Cerebellar cortex (tissue), 1 donor: ENCODE data around the gene RAMACL.

Experiments used
- DNase-seq: peaks from one replicate; pipeline ENCODE4 v3.0.0-alpha.2; 2015; ENCODE audit warnings: low spot score

Gene RAMACL

DNA sequence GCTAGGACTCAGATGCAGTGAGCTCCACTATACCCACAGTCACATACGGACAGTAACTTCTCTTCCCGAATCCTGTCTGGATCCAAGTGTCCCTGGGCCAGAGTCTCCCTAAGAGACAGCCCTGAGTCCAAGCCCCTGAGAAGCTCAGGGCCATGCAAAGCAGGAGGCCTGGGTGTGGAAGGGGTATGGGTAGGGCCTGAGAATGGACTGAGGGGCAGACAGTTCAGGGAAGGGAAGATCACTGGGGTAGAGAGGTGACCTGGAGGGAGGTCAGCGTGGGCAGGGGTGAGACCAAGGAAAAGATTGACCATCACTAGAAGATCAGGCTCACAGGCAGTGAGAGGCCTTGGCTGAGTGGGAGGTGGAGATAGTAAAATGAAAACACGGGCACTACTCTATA is 31.8 kb upstream of the RAMACL start:
- no peak for DNase-seq

DNA sequence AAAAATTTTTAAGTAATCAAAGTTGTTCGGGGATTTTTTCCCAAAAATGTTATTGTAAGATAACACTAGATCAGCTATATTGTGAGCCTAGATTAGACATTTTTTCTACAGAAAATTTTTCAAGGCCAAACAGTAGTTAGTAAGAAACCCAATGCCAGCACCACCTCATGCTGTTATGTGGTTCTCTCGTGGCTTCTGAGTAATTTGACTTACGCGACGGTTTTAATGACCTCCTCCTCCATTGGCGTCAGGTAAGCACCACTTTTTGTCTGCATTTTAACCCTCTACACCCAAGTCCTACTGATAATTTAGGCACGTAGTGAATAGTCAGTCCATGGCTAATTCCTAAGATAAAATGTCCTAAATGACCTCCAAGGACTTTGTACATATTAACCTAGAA is 30.9 kb upstream of the RAMACL start:
- no peak for DNase-seq

DNA sequence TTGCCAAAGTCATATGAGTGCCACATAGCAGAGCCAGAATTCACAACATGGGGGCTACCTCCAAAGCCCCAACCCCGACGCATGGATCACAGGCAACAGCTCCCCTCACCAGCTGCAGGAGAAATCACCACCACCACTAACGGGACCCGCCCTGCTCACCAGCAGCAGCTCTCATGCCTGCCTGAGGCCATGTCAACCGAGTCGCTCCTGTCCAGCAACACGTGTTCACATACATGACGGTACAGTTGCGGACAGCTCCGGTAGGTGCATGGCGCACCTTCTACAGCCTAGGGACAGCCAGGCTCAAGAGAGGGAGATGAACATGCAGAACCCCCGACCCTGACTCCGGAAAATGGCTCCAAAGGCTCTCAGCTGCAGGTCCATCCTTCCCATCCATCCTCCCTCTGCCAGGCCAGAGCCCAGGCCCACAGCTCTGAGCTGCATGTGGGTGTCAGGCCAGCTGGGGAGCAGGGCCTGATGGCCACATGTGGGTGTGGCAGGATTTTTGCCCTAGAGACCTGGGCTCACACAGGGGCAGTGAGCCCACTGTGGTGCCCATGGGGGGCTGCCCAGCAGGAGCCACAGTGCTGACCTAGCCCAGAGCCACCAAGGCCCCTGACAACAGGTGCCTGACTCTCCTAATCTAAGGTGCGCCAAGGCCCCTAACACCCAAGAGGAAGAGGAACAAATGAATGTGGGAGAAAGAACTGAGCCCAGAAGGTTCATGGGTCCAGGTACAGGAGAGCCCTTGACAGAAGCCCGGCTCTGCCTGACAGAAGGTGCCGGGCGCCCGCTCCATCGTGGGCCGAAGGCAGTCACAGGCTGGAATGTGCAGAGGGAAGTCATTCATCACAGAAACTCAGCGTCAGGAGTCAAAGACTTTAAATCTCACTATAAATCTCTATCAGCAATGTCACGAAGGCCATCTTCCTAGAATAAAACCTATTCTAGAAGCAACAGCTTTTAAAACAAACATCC is 30.1 kb upstream of the RAMACL start:
- DNase-seq, result no peak

DNA sequence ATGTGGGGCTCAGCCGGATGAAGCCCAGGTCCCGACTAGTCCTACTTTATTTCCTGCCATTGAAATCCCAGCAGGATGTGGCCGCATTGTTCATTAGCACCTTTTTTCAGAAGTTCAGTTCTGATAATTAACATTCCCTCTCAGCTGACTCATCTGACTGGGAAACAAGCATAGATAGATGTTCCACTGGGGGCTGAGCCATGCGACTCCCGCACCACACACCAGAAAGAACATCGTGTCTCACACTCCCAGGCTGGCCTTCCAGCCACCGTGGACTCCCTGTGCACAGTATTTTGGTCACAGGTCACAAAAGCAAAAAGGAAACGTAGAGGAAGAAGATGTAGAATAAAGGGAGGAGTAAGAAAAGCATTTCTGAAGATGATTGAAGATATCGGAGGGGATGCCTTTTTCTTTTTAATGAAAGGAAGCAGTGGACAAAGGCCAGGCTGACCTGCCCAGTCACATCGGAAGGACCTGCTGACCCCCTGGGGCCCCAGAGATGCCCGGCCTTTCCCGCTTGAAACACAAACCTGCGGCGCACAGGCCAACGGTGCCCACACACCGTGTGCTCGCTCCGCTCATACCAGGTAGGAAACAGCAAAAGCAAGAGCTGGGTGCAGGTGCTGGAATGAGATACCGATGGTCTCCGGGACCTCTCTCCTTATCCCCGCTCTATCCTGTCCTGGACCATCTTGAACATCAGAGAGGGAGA is 28.7 kb upstream of the RAMACL start:
- no peak for DNase-seq

GRCh38 chr6:166614589-166614988 is 28.1 kb upstream of the RAMACL start:
- no peak for DNase-seq

DNA sequence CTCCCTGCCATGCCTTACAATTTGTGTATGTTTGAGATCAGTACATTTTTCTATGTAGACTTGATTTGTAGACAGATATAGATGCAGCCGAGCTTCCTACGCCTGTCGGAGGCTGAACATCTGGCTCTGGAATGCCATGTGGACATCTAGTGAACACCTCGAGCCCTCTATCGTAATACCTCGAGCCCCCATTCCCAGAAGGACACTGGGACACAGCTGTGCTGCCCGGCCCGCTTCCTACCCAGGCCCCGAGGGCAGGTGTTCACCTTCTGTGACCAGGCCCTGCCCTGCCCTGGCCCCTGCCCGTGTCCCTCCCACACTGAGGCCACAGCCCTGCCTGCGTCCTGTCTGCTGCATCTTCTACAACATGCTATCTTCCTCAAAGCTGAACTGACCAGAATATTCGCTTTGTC is 27.7 kb upstream of the RAMACL start:
- no peak for DNase-seq

GRCh38 chr6:166613027-166613426 is 26.5 kb upstream of the RAMACL start:
- DNase-seq, result no peak

GRCh38 chr6:166612471-166612881 is 26.0 kb upstream of the RAMACL start:
- DNase-seq, result no peak

DNA sequence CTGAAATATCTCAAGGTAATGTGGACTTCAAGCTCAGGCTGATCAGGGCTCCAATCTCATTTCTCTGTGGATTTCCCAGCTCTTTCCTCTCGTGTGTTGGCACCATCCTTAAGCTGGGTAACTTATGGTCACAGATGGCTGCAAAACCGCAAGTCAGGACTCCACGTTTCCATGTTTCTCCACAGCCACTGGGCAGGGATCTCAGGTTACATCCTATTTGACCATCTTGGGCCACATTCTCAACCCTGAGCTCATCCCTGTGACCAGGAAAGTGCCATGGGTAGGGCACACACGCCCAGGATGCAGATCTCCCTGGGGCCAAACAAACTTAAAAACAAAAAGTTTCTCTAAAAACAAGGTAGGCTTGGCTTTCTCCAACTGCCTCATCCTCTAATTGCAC is 25.2 kb upstream of the RAMACL start:
- no peak for DNase-seq

GRCh38 chr6:166610069-166610468 is 23.6 kb upstream of the RAMACL start:
- no peak for DNase-seq

GRCh38 chr6:166608774-166609173 is 22.3 kb upstream of the RAMACL start:
- DNase-seq, result no peak

GRCh38 chr6:166605752-166606151 is 19.3 kb upstream of the RAMACL start:
- no peak for DNase-seq

DNA sequence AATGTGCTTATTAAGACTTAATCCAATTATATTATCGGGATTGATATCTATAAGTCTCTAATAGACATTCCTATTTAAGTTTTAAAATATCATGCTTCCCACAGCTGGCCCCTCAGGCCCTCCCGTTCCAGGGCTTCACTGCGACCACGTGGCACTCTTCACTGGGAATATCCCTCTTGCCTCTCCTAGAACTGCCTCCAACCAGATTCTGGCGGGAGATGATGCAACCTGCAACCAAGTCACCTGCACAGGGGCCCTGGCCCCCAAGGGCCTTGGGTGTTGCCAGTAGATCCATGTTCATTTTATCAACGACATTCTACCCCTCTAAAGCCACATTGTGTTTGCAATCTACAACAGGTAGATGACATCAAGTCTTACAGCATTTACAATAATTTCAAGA is 18.4 kb upstream of the RAMACL start:
- DNase-seq, result no peak

DNA sequence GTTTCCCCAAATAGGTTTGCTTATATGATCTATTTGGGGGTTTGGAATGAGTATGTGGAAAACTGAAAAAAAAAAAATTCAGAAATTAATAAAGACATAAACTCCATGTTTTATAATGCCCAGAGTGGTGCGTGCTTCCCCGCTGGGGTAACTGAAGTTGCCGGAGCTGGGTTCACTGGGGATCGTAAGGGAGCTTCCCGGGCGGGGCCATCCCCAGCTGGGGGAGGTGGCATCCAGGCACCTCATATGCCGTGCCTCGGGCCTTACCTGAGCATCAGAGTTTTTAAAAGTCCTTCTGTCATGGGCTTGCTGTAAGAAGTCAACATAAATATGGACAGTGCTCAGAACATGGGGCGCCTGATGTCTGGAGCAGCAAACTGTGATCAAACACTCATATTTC is 17.9 kb upstream of the RAMACL start:
- DNase-seq, result no peak

GRCh38 chr6:166603043-166603690 is 16.7 kb upstream of the RAMACL start:
- no peak for DNase-seq

- no peak for DNase-seq
Measured at GRCh38 chr6:166601956-166602355, 15.5 kb upstream of the RAMACL start.

DNA sequence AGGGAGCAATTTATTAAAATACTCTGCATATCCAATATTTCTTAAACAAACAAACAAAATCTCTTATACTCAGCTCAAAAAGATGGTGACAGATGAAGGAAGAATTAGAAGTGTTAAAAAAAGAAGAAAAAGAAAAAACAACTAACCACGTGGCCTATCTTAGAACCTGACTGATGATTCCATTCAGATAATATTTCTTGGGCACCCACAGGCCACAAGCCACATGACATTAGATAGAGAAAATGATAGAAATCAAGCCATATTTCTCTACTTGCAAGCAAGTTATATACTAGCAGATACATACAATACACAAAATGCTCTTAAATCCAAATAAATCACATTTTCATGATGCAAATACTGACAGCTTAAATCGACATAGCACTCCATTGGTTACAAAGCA is 14.5 kb upstream of the RAMACL start:
- DNase-seq, result no peak

- no peak for DNase-seq
Measured at GRCh38 chr6:166599205-166599604, 12.7 kb upstream of the RAMACL start.

DNA sequence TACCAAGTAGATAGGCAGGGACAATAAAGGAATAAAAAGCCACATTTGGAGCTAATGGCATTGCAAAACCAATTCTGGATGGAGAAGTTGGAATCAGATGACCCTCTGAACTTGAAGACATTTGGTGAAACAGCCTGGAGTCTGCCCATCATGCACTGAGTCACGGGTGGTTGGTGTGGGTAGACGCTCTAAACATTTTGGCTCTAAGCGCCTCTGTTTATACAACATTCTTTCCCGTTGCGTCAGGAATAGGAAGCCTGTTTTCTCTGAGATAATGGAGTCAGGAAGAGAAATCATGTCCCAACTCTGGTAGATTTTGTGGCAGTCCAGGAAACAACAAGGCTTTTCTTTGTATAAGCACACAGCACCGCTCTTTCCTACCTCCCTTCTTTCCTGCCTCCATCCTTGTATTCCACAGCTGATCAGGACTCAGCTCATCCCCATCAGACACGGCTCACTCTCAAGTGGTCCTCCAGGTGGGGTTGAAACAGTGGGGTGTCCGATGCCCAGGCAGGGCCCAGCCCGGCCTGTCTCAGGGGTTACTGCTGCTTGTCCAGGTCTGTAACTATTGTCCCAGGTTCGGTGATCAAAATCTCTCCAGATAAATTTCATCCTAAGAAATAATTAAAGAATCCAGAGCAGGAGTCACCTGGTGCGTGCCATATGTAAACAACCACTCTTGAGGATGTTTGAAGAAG is 12.1 kb upstream of the RAMACL start:
- peak; percentile 22 for DNase-seq

- DNase-seq, result peak; percentile 50
Measured at GRCh38 chr6:166597711-166598440, 11.4 kb upstream of the RAMACL start.

- no peak for DNase-seq
Measured at GRCh38 chr6:166596776-166597507, 10.5 kb upstream of the RAMACL start.
